ENCODE data around the gene STARD5. TPM values are rescaled to one million over a fixed set of nuclear protein-coding genes. Genes with fewer than 3 reads are reported as not detected.

The STARD5 gene
- total and polyA plus RNA-seq, 8 donors: 1.1 to 4.0 (median 2.1) TPM

- no peaks in the 10 kb centered on the region for H3K27me3 ChIP-seq
- no peak for ATAC-seq
- intact Hi-C loops (cut with DNase I): no loop called here
- TF ChIP-seq CTCF (IDR thresholded peaks at IDR 0.05): no peak
- WGBS, 2 donors: 92% methylated on average over 5 of the region's 5 CpGs
- FAIRE-seq: no peak
- peaks cover 0 to 8% (median 0%) of the 10 kb centered on the region in 3 donors for H3K4me1 ChIP-seq
- H3K9me3 ChIP-seq: no peaks in the 10 kb centered on the region
- no peaks in the 10 kb centered on the region for H3K36me3 ChIP-seq
- H3K4me3 ChIP-seq: no peak overlapping the region
- H3K27ac ChIP-seq: no peak overlapping the region
- DNase-seq: no peak
Measured at GRCh38 chr15:81330366-81331090, 6.6 kb upstream of the STARD5 start.

DNA sequence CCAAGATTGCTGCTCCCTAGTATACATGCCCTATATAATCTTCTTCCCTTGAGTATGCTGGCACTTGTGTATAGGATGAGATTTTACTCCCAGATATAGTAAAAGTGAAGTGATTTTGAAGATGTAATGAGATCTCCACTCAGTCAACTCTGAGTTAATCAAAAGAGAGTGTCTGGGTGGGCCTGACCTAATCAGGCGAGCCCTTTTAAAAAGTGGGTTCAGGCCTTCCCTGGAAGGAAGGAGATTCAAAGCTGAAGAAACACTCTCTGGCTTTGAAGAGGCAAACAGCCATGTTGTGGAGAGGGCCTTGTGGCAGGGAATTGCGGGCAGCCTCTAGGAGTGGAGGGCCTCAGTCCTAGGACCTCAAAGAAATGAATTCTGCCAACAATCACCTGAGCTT lies 5.5 kb upstream of the STARD5 start:
- no peak for TF ChIP-seq CTCF (IDR thresholded peaks at IDR 0.05)
- Histone ChIP-seq H3K27ac (no peak overlapping the region), H3K9me3 (no peaks in the 10 kb centered on the region), H3K4me1 (no peaks in the 10 kb centered on the region), H3K4me3 (no peak overlapping the region), H3K27me3 (no peaks in the 10 kb centered on the region), H3K36me3 (no peaks in the 10 kb centered on the region)
- DNase-seq: no peak
- WGBS, 2 donors: 94 to 98% methylated on average over 2 of the region's 2 CpGs
- intact Hi-C loops (cut with DNase I): no loop called here
- no peak for ATAC-seq
- no peak for FAIRE-seq

DNA sequence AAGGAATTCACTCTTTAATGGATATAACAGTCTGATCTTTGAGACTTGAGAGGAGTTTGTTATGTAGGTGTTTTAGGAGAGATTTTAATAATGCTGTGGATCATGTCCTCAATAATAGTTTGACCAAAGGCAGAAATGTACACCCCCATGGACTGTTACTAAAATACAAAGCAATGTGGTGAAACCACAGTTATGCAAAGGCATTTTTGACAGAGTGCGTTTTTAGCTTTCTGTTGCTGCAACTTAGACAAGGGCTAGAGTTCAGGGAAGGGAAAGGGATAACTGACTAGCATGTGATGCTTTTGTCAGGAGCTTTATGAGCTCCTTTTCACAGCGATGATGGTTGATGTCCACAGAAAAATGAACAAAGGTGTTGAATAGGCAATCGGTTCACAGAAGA lies 3.6 kb upstream of the STARD5 start:
- Histone ChIP-seq H3K27ac (no peak overlapping the region), H3K27me3 (no peaks in the 10 kb centered on the region), H3K36me3 (no peaks in the 10 kb centered on the region), H3K9me3 (no peaks in the 10 kb centered on the region), H3K4me1 (peaks cover 0 to 3% (median 0%) of the 10 kb centered on the region in 3 donors), H3K4me3 (no peak overlapping the region)
- WGBS, 2 donors: 88 to 95% methylated on average over 3 of the region's 3 CpGs
- intact Hi-C loops (cut with DNase I): no loop called here
- ATAC-seq: no peak
- no peak for DNase-seq
- FAIRE-seq: no peak
- no peak for TF ChIP-seq CTCF (IDR thresholded peaks at IDR 0.05)

DNA sequence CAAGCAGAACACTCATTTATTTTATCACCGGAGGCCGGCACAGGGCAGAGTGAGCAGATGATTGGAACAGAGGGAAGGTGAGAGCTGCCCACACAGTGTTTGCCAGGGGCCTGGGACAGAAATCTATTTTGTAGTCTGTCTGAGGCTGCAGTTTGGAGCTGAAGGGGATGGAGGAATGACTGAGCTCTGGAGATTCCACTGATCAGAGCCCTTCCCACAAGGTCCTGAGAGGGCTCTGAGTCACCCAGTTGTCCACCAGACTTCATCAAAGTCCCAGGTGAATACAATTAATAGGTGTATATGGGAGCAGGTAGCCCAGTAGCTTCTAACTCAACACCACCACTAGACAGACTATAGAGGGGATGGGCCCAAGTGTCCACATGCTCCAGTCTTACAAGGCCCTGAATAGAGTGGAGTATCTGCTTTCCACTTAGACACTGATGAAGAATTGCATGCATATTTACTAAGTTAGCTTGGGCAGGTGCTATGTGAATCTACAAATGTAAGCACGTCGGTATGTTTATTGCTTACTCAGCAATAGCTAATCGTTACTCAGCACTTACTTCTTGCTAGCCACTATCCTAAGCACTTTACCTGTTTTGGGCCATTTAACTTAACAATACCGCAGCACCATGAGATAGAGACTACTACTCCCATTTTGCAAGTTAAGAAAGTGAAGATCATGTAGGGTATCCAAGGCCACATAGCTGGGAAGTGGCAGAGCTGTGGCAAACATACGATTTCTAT lies 2.7 kb upstream of the STARD5 start:
- FAIRE-seq (no peak), DNase-seq (no peak), ATAC-seq (no peak)
- Histone ChIP-seq H3K27ac (no peak overlapping the region), H3K27me3 (no peaks in the 10 kb centered on the region), H3K9me3 (no peaks in the 10 kb centered on the region), H3K4me1 (peaks cover 0 to 3% (median 0%) of the 10 kb centered on the region in 3 donors), H3K36me3 (no peaks in the 10 kb centered on the region), H3K4me3 (no peak overlapping the region)
- 47 to 55% methylated on average over 7 of the region's 7 CpGs for WGBS, 2 donors
- no peak for TF ChIP-seq CTCF (IDR thresholded peaks at IDR 0.05)
- intact Hi-C loops (cut with DNase I): no loop called here

- Histone ChIP-seq H3K27ac (peak overlapping the region in 3 of 4 donors; percentile 60 to 74 (median 65)), H3K4me1 (peaks cover 0 to 3% (median 0%) of the 10 kb centered on the region in 3 donors), H3K36me3 (no peaks in the 10 kb centered on the region), H3K4me3 (peak overlapping the region; percentile 47 to 92 (median 62)), H3K9me3 (no peaks in the 10 kb centered on the region), H3K27me3 (no peaks in the 10 kb centered on the region)
- FAIRE-seq: no peak
- no peak for TF ChIP-seq CTCF (IDR thresholded peaks at IDR 0.05)
- peak; percentile 31 to 39 (median 36) for ATAC-seq
- no peak for DNase-seq
- 13 to 17% methylated on average over 4 of the region's 4 CpGs for WGBS, 2 donors
- intact Hi-C loops (cut with DNase I): no loop called here
Measured at GRCh38 chr15:81323559-81323943, 390 bp downstream of the STARD5 start.
